Hepatic stellate cell (primary cell): ENCODE data around the gene CCDC183.
"Not testable (repeated sequence)": the region's sequence is repeated elsewhere in the genome, so short reads cannot be mapped to it uniquely, and the experiment has no call there.

ENCODE experiments used
- DNase-seq: peaks from one replicate; pipeline ENCODE4 v3.0.0; 2011; ENCODE audit warnings: low spot score

The CCDC183 gene

GRCh38 chr9:136839229-136840139 is 43.3 kb downstream of the CCDC183 start:
- no peak for DNase-seq

DNA sequence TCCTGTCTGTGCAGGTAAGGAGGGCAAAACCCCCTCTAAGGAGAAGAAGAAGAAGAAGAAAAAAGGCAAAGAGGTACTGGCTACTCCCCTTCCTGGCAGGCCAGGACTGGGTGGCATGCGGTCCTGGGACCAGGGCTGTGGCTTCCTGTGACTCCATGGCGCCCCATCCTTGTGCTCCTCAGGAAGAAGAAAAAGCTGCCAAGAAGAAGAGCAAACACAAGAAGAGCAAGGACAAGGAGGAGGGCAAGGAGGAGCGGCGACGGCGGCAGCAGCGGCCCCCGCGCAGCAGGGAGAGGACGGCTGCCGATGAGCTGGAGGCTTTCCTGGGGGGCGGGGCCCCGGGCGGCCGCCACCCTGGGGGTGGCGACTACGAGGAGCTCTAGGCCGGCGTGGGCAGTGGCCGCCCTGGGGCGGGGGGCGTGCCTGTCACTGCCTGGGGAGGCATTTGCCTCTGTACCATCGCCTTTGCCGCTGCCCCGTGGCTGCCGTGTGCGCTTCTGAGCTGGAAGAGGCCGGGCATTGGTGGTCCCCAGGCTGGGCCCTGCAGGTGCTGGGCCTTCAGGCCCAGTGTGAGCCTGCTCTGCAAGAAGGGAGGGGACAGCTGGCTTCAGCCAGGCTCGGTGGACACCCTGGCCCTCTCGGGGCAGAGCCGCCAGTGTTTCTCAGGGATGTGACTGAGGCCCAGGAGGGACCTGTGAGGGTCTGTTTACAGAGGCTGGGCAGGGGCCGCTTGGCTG is 44.2 kb downstream of the CCDC183 start:
- no peak for DNase-seq

- DNase-seq, result peak; percentile 70
Measured at GRCh38 chr9:136840877-136841645, 44.9 kb downstream of the CCDC183 start.

- DNase-seq, result not testable (repeated sequence)
Measured at GRCh38 chr9:136841646-136842379, 45.7 kb downstream of the CCDC183 start.

DNA sequence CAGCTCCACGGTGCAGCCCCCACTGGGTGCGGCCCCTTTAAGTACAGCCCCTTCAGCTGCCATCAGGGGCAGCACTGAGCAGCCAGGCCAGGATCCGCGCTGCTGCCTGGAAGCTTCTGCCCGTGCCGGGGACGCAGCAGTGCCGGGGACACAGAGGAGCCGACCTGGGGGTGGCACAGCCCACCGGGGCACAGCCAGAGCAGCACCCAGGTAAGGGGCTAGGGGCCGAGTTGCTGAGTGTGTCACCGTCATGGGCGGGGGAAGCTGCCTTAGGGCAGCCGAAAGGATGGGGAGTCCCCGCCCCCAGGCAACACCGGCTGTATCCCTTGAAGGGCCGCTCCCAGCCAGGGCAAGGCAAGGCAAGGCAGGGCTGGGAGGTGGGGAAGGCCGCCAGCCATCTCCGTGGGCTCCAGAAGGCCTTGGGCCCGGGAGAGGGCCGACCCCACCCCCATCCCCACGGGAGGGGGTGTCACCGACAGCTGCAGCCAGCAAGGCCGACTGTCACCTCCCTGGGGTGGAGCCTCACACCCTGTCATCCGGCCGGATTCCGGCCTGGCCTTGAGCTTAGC is 46.3 kb downstream of the CCDC183 start, which contains the start of gene AJM1:
Gene AJM1, plus strand, starts transcription at position 99 of the 569 bp plus-strand sequence. CDS start 1,937 bp downstream, outside the sequence.
- peak; percentile 91 for DNase-seq

DNA sequence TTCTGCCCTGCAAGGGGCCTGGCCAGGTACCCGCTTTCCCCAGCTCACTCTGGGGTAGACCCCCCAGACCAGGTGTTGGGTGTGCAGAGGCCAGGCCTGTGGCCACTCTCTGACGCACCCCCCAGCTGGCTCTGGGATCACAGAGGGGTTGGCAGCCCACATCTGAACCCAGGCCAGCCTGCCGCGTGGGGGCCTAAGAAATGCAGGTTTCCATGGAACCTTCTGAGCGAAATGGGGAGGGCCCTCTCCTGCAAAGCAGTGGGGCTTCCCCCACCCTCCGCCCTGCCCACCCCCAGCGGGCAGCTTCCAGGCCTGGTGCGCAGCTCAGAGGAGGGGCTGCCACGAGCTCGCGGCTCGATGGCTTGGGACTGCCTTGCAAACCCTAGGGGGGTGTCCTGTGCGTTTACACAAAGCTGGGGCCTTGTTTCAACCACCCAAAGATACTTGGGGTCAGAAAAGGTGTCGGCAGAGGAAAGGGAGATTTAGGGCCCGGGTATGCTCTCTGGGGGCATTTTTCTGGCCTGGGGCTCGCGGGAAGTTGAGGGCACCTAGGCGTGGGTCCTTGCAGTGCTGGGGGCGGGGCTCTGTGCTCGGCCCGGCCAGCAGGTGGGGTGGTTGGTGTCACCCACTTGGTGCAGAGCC is 47.1 kb downstream of the CCDC183 start:
- not testable (repeated sequence) for DNase-seq

- not testable (repeated sequence) for DNase-seq
Measured at GRCh38 chr9:136843801-136844740, 47.9 kb downstream of the CCDC183 start.

- no peak for DNase-seq
Measured at GRCh38 chr9:136844761-136845464, 48.8 kb downstream of the CCDC183 start.

DNA sequence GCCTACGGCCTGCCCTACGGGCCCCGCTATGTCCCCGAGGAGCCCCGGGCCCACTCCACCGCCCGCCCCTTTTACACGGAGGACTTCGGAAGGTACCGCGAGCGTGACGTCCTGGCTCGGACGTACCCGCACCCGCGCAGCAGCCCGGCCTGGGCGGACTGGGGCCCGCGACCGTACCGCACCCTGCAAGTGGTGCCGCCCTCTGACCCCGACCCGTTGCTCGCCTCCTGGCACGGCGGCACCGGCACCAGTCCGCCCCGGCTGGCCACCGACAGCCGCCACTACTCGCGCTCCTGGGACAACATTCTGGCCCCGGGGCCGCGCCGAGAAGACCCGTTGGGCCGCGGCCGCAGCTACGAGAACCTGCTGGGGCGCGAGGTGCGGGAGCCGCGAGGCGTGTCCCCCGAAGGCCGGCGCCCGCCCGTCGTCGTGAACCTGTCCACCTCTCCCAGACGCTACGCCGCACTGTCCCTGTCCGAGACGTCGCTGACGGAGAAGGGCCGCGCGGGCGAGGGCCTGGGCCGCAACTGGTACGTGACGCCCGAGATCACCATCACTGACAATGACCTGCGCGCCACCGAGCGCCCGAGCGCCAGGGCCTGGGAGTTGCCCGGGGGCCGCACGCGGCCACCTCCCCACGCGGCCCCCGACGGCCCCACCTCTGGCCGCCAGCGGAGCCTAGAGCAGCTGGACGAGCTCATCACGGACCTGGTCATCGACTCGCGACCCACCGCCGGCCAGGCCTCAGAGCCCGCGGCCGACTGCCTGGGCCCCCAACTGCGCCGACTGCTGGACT is 49.5 kb downstream of the CCDC183 start:
- DNase-seq, result no peak

DNA sequence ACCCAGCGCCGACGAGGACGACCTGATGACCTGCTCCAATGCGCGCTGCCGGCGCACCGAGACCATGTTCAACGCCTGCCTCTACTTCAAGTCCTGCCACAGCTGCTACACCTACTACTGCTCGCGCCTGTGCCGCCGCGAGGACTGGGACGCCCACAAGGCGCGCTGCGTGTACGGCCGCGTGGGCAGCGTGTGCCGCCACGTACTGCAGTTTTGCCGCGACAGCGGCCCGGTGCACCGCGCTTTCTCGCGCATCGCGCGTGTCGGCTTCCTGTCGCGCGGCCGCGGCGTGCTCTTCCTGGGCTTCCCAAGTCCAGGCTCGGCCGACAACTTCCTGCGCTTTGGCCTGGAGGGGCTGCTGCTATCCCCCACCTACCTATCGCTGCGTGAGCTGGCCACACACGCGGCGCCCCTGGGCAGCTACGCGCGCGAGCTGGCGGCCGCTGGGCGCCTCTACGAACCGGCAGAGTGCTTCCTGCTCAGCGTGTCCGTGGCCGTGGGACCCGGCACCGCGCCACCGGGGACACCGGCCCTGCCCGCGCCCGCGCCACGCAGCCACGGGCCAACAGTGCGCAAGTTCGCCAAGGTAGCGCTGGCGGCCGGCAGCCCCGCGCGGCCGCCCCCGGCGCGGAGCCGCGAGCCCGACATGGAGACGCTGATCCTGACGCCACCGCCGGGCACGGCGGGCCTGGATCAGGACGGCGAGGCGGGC is 50.4 kb downstream of the CCDC183 start:
- DNase-seq, result no peak

DNA sequence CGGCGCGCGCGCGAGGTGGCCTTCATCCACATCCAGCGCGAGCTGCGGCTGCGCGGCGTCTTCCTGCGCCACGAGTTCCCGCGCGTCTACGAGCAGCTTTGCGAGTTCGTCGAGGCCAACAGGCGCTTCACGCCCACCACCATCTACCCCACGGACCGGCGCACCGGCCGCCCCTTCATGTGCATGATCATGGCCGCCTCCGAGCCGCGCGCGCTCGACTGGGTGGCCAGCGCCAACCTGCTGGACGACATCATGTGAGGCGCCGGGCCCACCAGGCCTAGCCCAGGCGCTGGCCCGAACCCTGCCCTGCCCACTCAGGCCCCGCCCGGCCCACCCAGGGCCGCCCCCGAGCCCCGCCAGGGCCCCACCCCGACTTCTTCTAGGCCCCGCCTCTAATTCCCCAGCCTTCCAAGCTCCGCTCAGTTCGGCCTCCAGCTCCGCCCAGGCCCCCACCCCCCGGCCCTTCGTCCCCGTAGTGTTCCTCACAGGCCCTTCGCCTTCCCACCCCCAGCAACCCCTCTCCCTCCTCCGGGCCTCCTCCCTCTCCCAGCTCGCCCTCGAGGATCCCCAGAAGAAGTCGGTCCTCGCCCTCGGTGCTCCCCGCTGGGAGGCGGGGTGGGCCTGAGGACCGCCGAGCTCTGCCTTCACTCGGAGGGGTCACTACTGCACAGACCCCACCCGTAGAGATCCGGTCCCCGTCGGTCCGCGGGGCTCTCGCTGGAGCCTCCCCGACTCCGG is 51.1 kb downstream of the CCDC183 start:
- no peak for DNase-seq

GRCh38 chr9:136847826-136848392 is 51.8 kb downstream of the CCDC183 start:
- peak; percentile 87 for DNase-seq

DNA sequence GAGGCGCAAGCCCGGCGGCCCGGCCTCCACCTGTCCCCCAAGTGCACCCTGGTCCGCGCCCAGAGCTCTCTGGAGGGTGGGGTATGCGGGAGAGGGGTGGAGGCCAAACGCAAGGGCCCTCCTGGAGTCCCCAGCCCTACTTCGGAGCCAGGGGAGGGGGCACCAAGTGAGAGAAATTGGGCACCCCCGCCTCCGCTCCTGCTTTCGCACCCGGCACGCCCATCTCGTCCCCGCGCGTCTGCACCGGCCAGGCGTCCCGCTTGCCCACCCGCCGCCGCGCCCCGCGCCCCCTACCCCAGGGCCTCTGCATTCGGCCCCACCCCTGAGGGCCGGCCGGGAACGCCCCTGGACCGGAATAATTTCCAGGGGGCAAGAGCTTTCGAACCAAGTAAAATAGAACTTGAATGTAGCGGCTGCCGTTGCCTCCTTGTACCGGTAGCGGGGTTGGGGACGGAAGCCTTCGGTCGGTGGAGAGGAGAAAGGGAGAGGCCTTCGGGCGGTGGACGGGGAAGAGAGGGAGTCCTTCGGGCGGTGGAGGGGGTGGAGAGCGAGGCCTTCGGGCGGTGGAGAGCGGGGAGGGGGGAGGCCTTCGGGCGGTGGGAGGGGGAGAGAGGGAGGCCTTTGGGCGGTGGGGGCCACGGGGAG is 52.4 kb downstream of the CCDC183 start:
- peak; percentile 74 for DNase-seq

DNA sequence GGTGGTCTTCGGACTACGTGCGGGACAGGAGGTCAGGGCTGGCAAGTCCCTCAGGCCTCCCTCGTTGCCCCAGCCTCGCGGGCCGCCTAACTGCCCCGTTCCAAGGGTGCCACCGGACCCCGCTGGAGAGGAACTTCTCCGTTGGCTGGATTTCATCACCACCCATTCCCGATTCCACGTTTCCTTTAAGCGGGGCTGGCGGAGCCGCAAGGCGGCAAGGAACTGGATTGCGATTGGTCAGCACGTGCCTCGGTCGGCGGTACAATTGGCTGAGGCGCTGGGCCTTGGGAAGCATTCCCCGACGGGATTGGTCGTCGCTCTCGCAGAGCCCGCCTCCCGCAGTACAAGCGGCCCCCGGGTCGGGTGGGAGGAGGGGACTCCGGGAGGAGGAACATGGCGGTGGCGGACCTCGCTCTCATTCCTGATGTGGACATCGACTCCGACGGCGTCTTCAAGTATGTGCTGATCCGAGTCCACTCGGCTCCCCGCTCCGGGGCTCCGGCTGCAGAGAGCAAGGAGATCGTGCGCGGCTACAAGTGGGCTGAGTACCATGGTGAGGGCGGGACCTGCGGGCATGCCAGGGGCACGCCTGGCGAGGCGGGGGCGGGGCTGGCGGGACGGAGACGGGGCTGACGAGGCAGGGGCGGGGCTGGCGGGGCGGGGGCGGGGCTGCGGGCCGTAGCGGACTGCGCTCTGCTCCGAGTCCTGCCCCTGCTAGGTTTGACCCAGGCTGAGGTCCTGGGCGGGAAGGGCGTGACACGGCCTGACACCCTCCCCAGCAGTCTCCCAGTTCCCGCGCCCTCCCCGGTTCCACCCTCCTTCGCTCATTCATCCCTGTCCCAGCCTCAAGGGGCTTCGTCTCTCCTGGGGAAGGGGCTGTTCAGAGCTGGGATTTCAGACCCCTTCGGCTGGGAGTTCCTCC is 53.2 kb downstream of the CCDC183 start, which contains the start of gene PHPT1:
Gene PHPT1, plus strand, starts transcription at position 372 of the 922 bp plus-strand sequence. Its CDS starts 22 bp downstream, at position 394.
- peak; percentile 100 for DNase-seq
